ENCODE data around the gene CNNM3. TPM values are rescaled to one million over a fixed set of nuclear protein-coding genes. Genes with fewer than 3 reads are reported as not detected.

Gene CNNM3
- total and polyA plus RNA-seq, 4 donors: 7.2 to 31.4 (median 14.6) TPM

GRCh38 chr2:96869822-96870625 is 54.0 kb downstream of the CNNM3 start, which contains the start of gene SEMA4C:
TSS of gene SEMA4C (minus strand) at chr2:96870080. CDS start at chr2:96867886, 2,194 bp downstream.
- Histone ChIP-seq H3K9ac (ENCODE audit: insufficient read depth in 1 of 2, low read length in 2 of 2) (peak within 1 kb of the TSS; percentile 46 to 58), H3K9me3 (ENCODE audit: control insufficient read depth in 4 of 4, insufficient read depth in 3 of 4, low read length in 3 of 4) (no peaks in the 10 kb centered on the region), H3K36me3 (ENCODE audit: control insufficient read depth in 4 of 4, insufficient read depth in 4 of 4, low read length in 4 of 4) (peaks cover 0 to 25% (median 14%) of the 10 kb centered on the region in 4 donors), H3K27ac (ENCODE audit: low read depth in 1 of 2, low read length in 1 of 2) (peak within 1 kb of the TSS; percentile 90 to 94), H3K27me3 (ENCODE audit: control insufficient read depth in 3 of 3, insufficient read depth in 3 of 3, low read length in 2 of 3) (no peaks in the 10 kb centered on the region), H3K4me3 (peak within 1 kb of the TSS; percentile 71), H3K4me1 (ENCODE audit: control insufficient read depth in 5 of 5, insufficient read depth in 5 of 5, low read length in 5 of 5) (peaks cover 0 to 29% (median 22%) of the 10 kb centered on the region in 5 donors)
- WGBS, 2 donors: 1 to 2% methylated on average over 65 to 93 of the region's 93 CpGs
- no peak for TF ChIP-seq CTCF (IDR thresholded peaks at IDR 0.05; ENCODE audit: control extremely low read depth, extremely low read depth)
- ATAC-seq (ENCODE audit: insufficient read depth, low FRiP score) (peak; percentile 23), DNase-seq (peak; percentile 69 to 73 (median 73))

GRCh38 chr2:96870626-96871255 is 54.7 kb downstream of the CNNM3 start:
- H3K4me1 ChIP-seq (ENCODE audit: control insufficient read depth in 5 of 5, insufficient read depth in 5 of 5, low read length in 5 of 5): peaks cover 0 to 36% (median 22%) of the 10 kb centered on the region in 5 donors
- no peak for TF ChIP-seq CTCF (IDR thresholded peaks at IDR 0.05; ENCODE audit: control extremely low read depth, extremely low read depth)
- peak overlapping the region; percentile 89 to 94 for H3K27ac ChIP-seq (ENCODE audit: low read depth in 1 of 2, low read length in 1 of 2)
- no peaks in the 10 kb centered on the region for H3K9me3 ChIP-seq (ENCODE audit: control insufficient read depth in 4 of 4, insufficient read depth in 3 of 4, low read length in 3 of 4)
- WGBS, 2 donors: 11 to 13% methylated on average over 13 of the region's 13 CpGs
- peaks cover 0 to 18% (median 8%) of the 10 kb centered on the region in 4 donors for H3K36me3 ChIP-seq (ENCODE audit: control insufficient read depth in 4 of 4, insufficient read depth in 4 of 4, low read length in 4 of 4)
- no peaks in the 10 kb centered on the region for H3K27me3 ChIP-seq (ENCODE audit: control insufficient read depth in 3 of 3, insufficient read depth in 3 of 3, low read length in 2 of 3)
- peak; percentile 37 to 50 (median 40) for DNase-seq
- peak overlapping the region; percentile 71 for H3K4me3 ChIP-seq
- peak overlapping the region in 1 of 2 donors; percentile 58 for H3K9ac ChIP-seq (ENCODE audit: insufficient read depth in 1 of 2, low read length in 2 of 2)
- ATAC-seq (ENCODE audit: insufficient read depth, low FRiP score): no peak

- peaks cover 0 to 28% (median 10%) of the 10 kb centered on the region in 5 donors for H3K4me1 ChIP-seq (ENCODE audit: control insufficient read depth in 5 of 5, insufficient read depth in 5 of 5, low read length in 5 of 5)
- H3K4me3 ChIP-seq: no peak overlapping the region
- no peak for TF ChIP-seq CTCF (IDR thresholded peaks at IDR 0.05; ENCODE audit: control extremely low read depth, extremely low read depth)
- ATAC-seq (ENCODE audit: insufficient read depth, low FRiP score) (no peak), DNase-seq (peak in 1 of 3 donors; percentile 21)
- H3K36me3 ChIP-seq (ENCODE audit: control insufficient read depth in 4 of 4, insufficient read depth in 4 of 4, low read length in 4 of 4): no peaks in the 10 kb centered on the region
- no peak overlapping the region for H3K9ac ChIP-seq (ENCODE audit: insufficient read depth in 1 of 2, low read length in 2 of 2)
- peak overlapping the region; percentile 2 to 24 for H3K27ac ChIP-seq (ENCODE audit: low read depth in 1 of 2, low read length in 1 of 2)
- 79 to 86% methylated on average over 14 of the region's 14 CpGs for WGBS, 2 donors
- H3K9me3 ChIP-seq (ENCODE audit: control insufficient read depth in 4 of 4, insufficient read depth in 3 of 4, low read length in 3 of 4): no peaks in the 10 kb centered on the region
- no peaks in the 10 kb centered on the region for H3K27me3 ChIP-seq (ENCODE audit: control insufficient read depth in 3 of 3, insufficient read depth in 3 of 3, low read length in 2 of 3)
These were observed 56.7 kb downstream of the CNNM3 start for GRCh38 chr2:96872591-96873349.

All from lung (tissue), 12 donors.